Measurements from ENCODE around the gene METTL18. TPM values are rescaled to one million over a fixed set of nuclear protein-coding genes. Genes with fewer than 3 reads are reported as not detected.

METTL18 gene
- total and polyA plus RNA-seq, 2 of the 13 experiments (the other 11 are each of a cell fraction or from before 2014, with no cell fraction given), result 2.7 to 6.7 TPM

DNA sequence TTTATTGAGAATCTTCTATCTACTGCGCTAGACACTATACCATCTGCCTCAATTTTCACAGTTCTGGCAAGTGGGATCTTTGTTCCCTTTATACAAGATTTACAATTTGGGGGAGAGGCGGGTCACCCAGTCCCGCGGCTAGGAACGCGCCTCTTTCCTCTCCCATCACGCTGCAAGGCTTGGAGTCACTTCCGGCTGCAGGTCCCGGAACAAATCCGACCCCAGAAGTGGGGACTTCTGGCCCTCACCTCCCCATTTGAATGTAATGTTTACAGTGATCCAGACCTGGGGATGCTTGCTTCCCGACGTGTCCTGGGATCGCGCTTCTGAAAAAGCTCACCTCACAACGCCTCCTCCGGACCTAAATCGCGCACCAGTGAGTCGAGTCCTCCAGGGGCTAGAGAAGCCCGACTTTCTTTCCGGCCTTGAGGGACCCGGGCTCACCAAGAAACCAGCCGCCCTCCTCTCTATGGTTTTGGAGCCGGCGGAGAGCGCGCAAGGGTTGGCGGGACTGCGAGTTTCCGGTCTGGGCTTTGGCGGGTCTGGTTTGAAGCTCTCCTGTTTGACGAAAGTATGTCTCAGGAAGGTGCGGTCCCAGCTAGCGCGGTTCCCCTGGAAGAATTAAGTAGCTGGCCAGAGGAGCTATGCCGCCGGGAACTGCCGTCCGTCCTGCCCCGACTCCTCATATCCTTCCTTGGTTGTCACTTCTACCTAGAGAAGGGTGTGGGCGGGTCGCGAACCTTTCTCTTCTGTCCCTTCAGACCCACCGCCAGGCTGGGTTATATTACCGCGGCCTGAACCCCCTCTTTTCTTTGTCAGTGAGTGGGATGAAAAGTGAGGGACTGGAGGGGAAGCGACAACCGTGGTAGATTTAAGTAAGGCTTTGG lies at the start of gene METTL18 (continued):
- TF ChIP-seq, protein P1, sequence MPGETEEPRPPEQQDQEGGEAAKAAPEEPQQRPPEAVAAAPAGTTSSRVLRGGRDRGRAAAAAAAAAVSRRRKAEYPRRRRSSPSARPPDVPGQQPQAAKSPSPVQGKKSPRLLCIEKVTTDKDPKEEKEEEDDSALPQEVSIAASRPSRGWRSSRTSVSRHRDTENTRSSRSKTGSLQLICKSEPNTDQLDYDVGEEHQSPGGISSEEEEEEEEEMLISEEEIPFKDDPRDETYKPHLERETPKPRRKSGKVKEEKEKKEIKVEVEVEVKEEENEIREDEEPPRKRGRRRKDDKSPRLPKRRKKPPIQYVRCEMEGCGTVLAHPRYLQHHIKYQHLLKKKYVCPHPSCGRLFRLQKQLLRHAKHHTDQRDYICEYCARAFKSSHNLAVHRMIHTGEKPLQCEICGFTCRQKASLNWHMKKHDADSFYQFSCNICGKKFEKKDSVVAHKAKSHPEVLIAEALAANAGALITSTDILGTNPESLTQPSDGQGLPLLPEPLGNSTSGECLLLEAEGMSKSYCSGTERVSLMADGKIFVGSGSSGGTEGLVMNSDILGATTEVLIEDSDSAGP (CRISPR knock-in tag; IDR thresholded peaks at IDR 0.05; ENCODE audit: borderline replicate concordance), result peak; percentile 89
- TF ChIP-seq NCOA5 (CRISPR knock-in tag; IDR thresholded peaks at IDR 0.05), result no peak
- TF ChIP-seq, protein P2, sequence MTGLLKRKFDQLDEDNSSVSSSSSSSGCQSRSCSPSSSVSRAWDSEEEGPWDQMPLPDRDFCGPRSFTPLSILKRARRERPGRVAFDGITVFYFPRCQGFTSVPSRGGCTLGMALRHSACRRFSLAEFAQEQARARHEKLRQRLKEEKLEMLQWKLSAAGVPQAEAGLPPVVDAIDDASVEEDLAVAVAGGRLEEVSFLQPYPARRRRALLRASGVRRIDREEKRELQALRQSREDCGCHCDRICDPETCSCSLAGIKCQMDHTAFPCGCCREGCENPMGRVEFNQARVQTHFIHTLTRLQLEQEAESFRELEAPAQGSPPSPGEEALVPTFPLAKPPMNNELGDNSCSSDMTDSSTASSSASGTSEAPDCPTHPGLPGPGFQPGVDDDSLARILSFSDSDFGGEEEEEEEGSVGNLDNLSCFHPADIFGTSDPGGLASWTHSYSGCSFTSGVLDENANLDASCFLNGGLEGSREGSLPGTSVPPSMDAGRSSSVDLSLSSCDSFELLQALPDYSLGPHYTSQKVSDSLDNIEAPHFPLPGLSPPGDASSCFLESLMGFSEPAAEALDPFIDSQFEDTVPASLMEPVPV (CRISPR knock-in tag; IDR thresholded peaks at IDR 0.05), result 0 out of 2 replicates have a peak, but pooled peaks have one; percentile 71
- TF ChIP-seq NCOA1 (CRISPR knock-in tag; IDR thresholded peaks at IDR 0.05), result no peak; the same call in 1 of the 2 replicates
- TF ChIP-seq, protein P3, sequence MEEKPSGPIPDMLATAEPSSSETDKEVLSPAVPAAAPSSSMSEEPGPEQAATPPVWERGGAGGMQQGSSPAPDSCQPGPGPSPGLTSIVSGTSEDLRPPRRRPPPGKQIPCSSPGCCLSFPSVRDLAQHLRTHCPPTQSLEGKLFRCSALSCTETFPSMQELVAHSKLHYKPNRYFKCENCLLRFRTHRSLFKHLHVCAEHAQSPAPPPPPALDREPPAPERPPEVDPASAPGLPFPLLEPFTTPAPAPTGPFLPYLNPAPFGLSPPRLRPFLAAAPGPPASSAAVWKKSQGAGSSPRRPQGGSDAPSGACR (CRISPR knock-in tag; IDR thresholded peaks at IDR 0.05), result peak; percentile 85
- no peak for TF ChIP-seq ZNF430 (CRISPR knock-in tag; IDR thresholded peaks at IDR 0.05)
- peak; percentile 83 for TF ChIP-seq SRSF1 (optimal IDR thresholded peaks at IDR 0.05; ENCODE audit: low read depth, low read length)
- no peak for TF ChIP-seq CCAR2 (optimal IDR thresholded peaks at IDR 0.05; ENCODE audit: low read depth, low read length)
- TF ChIP-seq, protein P4, sequence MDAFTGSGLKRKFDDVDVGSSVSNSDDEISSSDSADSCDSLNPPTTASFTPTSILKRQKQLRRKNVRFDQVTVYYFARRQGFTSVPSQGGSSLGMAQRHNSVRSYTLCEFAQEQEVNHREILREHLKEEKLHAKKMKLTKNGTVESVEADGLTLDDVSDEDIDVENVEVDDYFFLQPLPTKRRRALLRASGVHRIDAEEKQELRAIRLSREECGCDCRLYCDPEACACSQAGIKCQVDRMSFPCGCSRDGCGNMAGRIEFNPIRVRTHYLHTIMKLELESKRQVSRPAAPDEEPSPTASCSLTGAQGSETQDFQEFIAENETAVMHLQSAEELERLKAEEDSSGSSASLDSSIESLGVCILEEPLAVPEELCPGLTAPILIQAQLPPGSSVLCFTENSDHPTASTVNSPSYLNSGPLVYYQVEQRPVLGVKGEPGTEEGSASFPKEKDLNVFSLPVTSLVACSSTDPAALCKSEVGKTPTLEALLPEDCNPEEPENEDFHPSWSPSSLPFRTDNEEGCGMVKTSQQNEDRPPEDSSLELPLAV (CRISPR knock-in tag; conservative IDR thresholded peaks at IDR 0.05; ENCODE audit: low read depth), result no peak
- TF ChIP-seq FOSL2 (CRISPR knock-in tag; IDR thresholded peaks at IDR 0.05), result no peak; the same call in none of the 2 replicates
- 0 out of 2 replicates have a peak, but pooled peaks have one; percentile 50 for TF ChIP-seq ZFP36L1 (CRISPR knock-in tag; IDR thresholded peaks at IDR 0.05)
- TF ChIP-seq AKAP8 (CRISPR knock-in tag; IDR thresholded peaks at IDR 0.05), result no peak
- TF ChIP-seq ZNF281 (CRISPR knock-in tag; IDR thresholded peaks at IDR 0.05; ENCODE audit: borderline replicate concordance), result no peak
- TF ChIP-seq SRY (CRISPR knock-in tag; IDR thresholded peaks at IDR 0.05), result no peak
- no peak for TF ChIP-seq GPN1 (CRISPR knock-in tag; IDR thresholded peaks at IDR 0.05; ENCODE audit: borderline replicate concordance)
- no peak for TF ChIP-seq ZNF850 (CRISPR knock-in tag; conservative IDR thresholded peaks at IDR 0.05)
- TF ChIP-seq EP300 (IDR thresholded peaks at IDR 0.05; ENCODE audit: low read depth in 2 of 2, low read length in 2 of 2), result peak in 1 of 2 experiments; percentile 49; a peak in 1 of 4 replicates
- TF ChIP-seq EP300 (CRISPR knock-in tag; IDR thresholded peaks at IDR 0.05; ENCODE audit: borderline replicate concordance), result no peak
- no peak for TF ChIP-seq MZF1 (CRISPR knock-in tag; IDR thresholded peaks at IDR 0.05; ENCODE audit: borderline replicate concordance)
- TF ChIP-seq HDAC6 (IDR thresholded peaks at IDR 0.05; ENCODE audit: low read depth, low read length), result no peak
